Neutrophil (primary cell): Measurements from ENCODE around the gene DMAP1.
A peak's percentile ranks its signal among the peaks of the same experiment; 100 is the strongest.

Experiments
- H3K27ac ChIP-seq: fragments of 200-600 bp; sonication (generic); 2 replicates; pipeline ENCODE4 v1.5.1; 2016; ENCODE audit warnings: mild to moderate bottlenecking, moderate library complexity
- H3K27me3 ChIP-seq: fragments of 200-600 bp; sonication (generic); 2 replicates; pipeline ENCODE4 v1.6.0; 2016; ENCODE audit warnings: mild to moderate bottlenecking
- H3K36me3 ChIP-seq: fragments of 200-600 bp; sonication (generic); 2 replicates; pipeline ENCODE4 v1.5.1; 2017
- H3K4me1 ChIP-seq, 2 experiments: fragments of 200-600 bp in 1 of 2; sonication (generic) in 1 of 2; 1 replicate in 1 of 2; 2 replicates in 1 of 2; pipeline versions ENCODE4 v1.5.1 to v1.6.1; 2013 to 2016; ENCODE audit warnings: low read depth in 1 of 2, low read length in 1 of 2, mild to moderate bottlenecking in 1 of 2, moderate library complexity in 1 of 2; ENCODE audit not compliant: control insufficient read depth in 1 of 2, insufficient read depth in 1 of 2
- H3K4me3 ChIP-seq, 2 experiments: fragments of 200-600 bp in 1 of 2; sonication (generic) in 1 of 2; 1 replicate in 1 of 2; 2 replicates in 1 of 2; pipeline ENCODE4 v1.5.1; 2013 to 2016; ENCODE audit warnings: low read depth in 1 of 2, low read length in 1 of 2, mild to moderate bottlenecking in 1 of 2, moderate library complexity in 1 of 2
- H3K9me3 ChIP-seq: fragments of 200-600 bp; sonication (generic); 2 replicates; pipeline ENCODE4 v1.5.1; 2016
- TF ChIP-seq, protein P1 (sequence below): fragments of 200-600 bp; sonication (generic); IDR thresholded peaks from 2 replicates; pipeline ENCODE4 v1.5.1; 2016; ENCODE audit warnings: antibody characterized with exemption

The DMAP1 gene

GRCh38 chr1:44222397-44223186, 9.3 kb downstream of the DMAP1 start:
- Histone ChIP-seq H3K4me3 (no peak overlapping the region), H3K27me3 (no peaks in the 10 kb centered on the region), H3K36me3 (peaks cover 41% of the 10 kb centered on the region), H3K4me1 (peaks cover 10 to 14% of the 10 kb centered on the region in 2 experiments), H3K27ac (no peak overlapping the region), H3K9me3 (no peaks in the 10 kb centered on the region)
- TF ChIP-seq, protein P1, sequence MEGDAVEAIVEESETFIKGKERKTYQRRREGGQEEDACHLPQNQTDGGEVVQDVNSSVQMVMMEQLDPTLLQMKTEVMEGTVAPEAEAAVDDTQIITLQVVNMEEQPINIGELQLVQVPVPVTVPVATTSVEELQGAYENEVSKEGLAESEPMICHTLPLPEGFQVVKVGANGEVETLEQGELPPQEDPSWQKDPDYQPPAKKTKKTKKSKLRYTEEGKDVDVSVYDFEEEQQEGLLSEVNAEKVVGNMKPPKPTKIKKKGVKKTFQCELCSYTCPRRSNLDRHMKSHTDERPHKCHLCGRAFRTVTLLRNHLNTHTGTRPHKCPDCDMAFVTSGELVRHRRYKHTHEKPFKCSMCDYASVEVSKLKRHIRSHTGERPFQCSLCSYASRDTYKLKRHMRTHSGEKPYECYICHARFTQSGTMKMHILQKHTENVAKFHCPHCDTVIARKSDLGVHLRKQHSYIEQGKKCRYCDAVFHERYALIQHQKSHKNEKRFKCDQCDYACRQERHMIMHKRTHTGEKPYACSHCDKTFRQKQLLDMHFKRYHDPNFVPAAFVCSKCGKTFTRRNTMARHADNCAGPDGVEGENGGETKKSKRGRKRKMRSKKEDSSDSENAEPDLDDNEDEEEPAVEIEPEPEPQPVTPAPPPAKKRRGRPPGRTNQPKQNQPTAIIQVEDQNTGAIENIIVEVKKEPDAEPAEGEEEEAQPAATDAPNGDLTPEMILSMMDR, result no peak

DNA sequence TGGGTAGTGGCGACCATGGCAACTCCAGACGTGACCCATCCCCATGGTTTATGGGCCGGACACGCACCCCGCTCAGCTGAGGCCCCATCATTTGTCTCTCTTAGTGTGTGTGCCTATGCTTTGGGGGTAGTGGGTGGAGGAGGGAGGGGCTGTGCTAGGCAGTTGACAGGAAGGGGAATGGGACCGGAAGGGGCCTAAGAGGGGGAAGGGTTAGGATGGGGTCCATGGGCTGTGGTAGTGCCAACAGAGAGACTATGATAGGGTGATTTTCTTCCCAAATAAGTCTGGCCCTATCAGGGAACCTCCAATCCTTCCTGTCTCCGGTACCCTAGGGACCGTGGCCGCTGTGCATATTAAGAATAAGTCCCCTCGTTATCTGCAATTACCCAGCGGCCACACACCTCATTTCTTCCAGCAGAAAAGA, 9.9 kb downstream of the DMAP1 start:
- peaks cover 40% of the 10 kb centered on the region for H3K36me3 ChIP-seq
- H3K4me1 ChIP-seq, result peaks cover 15 to 20% of the 10 kb centered on the region in 2 experiments
- TF ChIP-seq, protein P1, result no peak
- H3K27me3 ChIP-seq, result no peaks in the 10 kb centered on the region
- no peaks in the 10 kb centered on the region for H3K9me3 ChIP-seq
- H3K4me3 ChIP-seq, result no peak overlapping the region
- H3K27ac ChIP-seq, result no peak overlapping the region

DNA sequence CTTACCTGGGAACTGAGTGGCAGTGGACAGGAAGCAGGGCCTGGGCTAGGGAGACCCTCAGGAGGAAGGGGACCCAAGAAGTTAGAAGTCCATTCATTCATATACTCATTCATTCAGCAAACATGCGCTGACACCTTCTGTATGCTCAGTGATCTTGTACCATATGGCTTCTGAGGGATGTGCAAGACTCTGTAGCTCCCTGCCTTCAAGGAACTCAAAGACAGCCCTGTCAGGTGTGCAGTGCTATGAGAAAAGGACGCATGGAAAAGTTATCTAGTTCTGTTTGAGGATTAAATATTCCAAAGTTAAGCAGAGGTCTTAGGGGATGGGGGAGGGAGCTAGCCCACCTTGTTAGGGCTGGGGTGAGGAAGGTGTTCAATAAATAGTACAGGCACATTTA, 12.5 kb downstream of the DMAP1 start:
- H3K36me3 ChIP-seq, result peaks cover 14% of the 10 kb centered on the region
- TF ChIP-seq, protein P1, result no peak
- no peaks in the 10 kb centered on the region for H3K27me3 ChIP-seq
- H3K4me3 ChIP-seq, result no peak overlapping the region
- H3K9me3 ChIP-seq, result no peaks in the 10 kb centered on the region
- peaks cover 15 to 21% of the 10 kb centered on the region in 2 experiments for H3K4me1 ChIP-seq
- H3K27ac ChIP-seq, result no peak overlapping the region

GRCh38 chr1:44227211-44227610, 13.9 kb downstream of the DMAP1 start:
- TF ChIP-seq, protein P1, result no peak
- Histone ChIP-seq H3K27me3 (no peaks in the 10 kb centered on the region), H3K9me3 (no peaks in the 10 kb centered on the region), H3K4me3 (peak overlapping the region; percentile 1 to 18), H3K36me3 (no peaks in the 10 kb centered on the region), H3K4me1 (peaks cover 15 to 21% of the 10 kb centered on the region in 2 experiments), H3K27ac (peak overlapping the region; percentile 72)

DNA sequence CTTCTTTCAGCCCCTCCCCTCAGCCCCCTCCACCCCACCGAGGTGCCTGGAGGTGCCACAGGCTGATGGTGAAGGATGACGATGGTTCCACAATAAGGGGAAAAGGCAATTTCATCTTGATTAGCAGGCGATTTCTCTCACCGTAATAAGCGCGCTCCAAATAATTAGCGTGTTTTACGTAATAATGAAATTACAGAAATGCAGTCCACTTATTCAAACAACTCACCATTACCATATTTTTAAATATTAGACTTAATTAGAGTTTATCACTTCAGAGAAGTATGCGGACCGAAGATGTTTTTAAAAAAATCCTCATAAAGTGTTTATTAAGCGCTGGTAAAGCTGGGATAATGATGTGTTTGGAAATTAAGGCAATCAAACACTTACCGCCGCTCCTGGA, 14.9 kb downstream of the DMAP1 start:
- no peaks in the 10 kb centered on the region for H3K36me3 ChIP-seq
- TF ChIP-seq, protein P1, result no peak
- peak overlapping the region; percentile 72 for H3K27ac ChIP-seq
- no peaks in the 10 kb centered on the region for H3K9me3 ChIP-seq
- no peaks in the 10 kb centered on the region for H3K27me3 ChIP-seq
- H3K4me1 ChIP-seq, result peaks cover 15 to 21% of the 10 kb centered on the region in 2 experiments
- no peak overlapping the region for H3K4me3 ChIP-seq
